ENCODE measurements around the gene CHRNA10.

CHRNA10 gene

GRCh38 chr11:3627291-3627690 lies 43.9 kb downstream of the CHRNA10 start:
- DNase-seq = no peak

DNA sequence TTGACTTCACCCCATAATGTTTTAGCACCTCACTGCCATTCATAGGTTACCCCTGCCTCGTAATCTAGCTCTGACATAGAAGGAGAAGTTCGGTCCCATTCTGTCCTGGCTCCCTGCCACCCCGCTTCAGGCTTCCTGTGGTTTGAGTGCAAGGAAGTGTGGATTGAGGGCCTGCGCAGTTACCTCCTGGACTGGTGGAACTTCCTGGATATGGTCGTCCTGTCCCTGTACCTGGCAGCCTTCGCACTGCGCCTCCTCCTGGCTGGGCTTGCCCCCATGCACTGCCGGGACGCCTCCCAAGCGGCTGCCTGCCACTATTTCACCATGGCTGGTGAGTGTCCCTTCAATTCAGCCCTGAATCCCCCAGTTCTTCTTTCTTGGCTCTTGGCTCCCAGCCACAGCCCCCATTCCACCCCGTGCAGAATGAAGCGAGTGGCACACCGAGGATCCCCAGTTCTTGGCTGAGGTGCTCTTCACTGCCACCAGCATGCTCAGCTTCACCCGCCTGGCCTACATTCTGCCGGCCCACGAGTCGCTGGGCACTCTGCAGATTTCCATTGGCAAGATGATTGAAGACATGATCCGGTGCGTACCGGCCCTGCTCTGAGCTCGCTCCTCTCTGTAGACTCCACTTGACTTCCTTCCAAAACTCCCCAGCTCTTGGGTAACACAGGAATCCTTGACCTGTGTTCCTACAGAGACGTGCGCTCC lies 44.8 kb downstream of the CHRNA10 start:
- no peak for DNase-seq

DNA sequence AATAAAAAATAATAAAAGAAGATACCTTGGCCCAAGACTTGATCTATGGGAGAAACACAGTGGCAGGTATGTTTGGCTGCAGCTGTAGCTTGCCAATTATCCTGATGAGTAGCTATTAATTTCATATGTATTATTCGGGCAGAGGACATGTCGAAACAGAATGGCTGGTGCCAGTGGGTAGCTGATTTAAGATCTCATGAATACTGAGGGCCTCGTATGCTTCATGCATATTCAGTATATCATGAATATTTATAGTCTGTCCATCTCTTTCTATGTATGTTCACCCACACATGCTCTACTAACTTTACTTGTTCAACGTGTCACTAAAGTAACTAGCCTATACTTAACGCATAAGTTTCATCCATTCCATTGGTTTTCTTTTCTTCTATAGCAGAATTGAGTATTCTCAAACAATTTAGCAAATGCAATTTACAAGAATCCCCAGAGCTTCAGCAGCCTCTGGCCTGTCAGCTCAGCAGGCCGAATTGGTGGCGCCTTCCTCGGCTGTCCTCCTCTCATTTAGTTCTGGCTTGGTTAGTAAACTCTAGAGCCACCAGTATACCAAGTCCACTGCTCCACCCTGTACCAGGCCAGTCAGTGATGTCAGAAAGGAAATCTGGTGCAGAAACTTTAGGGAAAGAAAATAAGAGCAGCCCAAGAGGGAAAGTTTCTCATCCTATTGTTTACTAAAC lies 47.3 kb downstream of the CHRNA10 start:
- no peak for DNase-seq

GRCh38 chr11:3623121-3623520 lies 48.1 kb downstream of the CHRNA10 start:
- no peak for DNase-seq

GRCh38 chr11:3622521-3622920 lies 48.7 kb downstream of the CHRNA10 start:
- DNase-seq = no peak

GRCh38 chr11:3617990-3618389 lies 53.2 kb downstream of the CHRNA10 start:
- no peak for DNase-seq

- no peak for DNase-seq
Measured at GRCh38 chr11:3616721-3617460, 54.3 kb downstream of the CHRNA10 start.

GRCh38 chr11:3615998-3616397 lies 55.2 kb downstream of the CHRNA10 start:
- DNase-seq = no peak
